GM10266 (cell line): ENCODE measurements around the gene PYGB.

Experiments
- DNase-seq: peaks from one replicate; pipeline ENCODE4 v3.0.0; 2012; ENCODE audit errors: extremely low spot score
- CTCF ChIP-seq: IDR thresholded peaks from 2 replicates; pipeline ENCODE4 v1.5.1; 2012; ENCODE audit warnings: mild to moderate bottlenecking, low read depth; ENCODE audit not compliant: control insufficient read depth, insufficient read depth; ENCODE audit errors: missing control alignments

Gene PYGB

GRCh38 chr20:25279403-25279802 lies 31.5 kb downstream of the PYGB start:
- no peak for TF ChIP-seq CTCF
- DNase-seq: no peak

GRCh38 chr20:25280051-25280573 lies 32.2 kb downstream of the PYGB start:
- DNase-seq: no peak
- TF ChIP-seq CTCF: no peak

GRCh38 chr20:25280574-25281535 lies 33.0 kb downstream of the PYGB start:
- no peak for TF ChIP-seq CTCF
- no peak for DNase-seq

- DNase-seq: peak; percentile 41
- no peak for TF ChIP-seq CTCF
These were observed 33.7 kb downstream of the PYGB start for GRCh38 chr20:25281541-25281991.

GRCh38 chr20:25282034-25282781 lies 34.3 kb downstream of the PYGB start:
- no peak for DNase-seq
- TF ChIP-seq CTCF: no peak

GRCh38 chr20:25282796-25283195 lies 34.9 kb downstream of the PYGB start:
- no peak for DNase-seq
- no peak for TF ChIP-seq CTCF
